HuH-7.5 (cell line): ENCODE data around the gene EFEMP2.
A peak's percentile ranks its signal among the peaks of the same experiment; 100 is the strongest.

Experiments used
- DNase-seq: peaks from one replicate; pipeline ENCODE4 v3.0.0; 2011; ENCODE audit warnings: low spot score

EFEMP2 gene

DNA sequence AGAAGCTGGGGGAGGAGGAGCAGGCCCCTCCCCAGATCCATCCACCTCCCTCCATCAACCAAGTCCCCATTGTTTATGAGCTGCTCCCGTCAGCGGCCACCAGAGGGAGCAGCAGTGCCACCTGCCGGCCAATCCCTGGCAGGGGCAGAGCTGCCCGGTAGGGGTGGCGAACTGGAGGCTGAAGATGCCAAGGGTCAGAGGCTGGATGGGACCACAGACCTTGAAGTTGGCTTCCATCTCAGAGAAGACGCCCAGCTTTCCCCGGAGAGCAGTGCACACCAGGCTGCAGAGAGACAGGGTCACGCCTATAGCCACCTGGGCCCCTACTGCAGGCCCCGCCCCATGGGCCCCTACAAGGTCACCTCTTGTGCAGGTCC lies 12.1 kb upstream of the EFEMP2 start:
- DNase-seq, result peak; percentile 92

DNA sequence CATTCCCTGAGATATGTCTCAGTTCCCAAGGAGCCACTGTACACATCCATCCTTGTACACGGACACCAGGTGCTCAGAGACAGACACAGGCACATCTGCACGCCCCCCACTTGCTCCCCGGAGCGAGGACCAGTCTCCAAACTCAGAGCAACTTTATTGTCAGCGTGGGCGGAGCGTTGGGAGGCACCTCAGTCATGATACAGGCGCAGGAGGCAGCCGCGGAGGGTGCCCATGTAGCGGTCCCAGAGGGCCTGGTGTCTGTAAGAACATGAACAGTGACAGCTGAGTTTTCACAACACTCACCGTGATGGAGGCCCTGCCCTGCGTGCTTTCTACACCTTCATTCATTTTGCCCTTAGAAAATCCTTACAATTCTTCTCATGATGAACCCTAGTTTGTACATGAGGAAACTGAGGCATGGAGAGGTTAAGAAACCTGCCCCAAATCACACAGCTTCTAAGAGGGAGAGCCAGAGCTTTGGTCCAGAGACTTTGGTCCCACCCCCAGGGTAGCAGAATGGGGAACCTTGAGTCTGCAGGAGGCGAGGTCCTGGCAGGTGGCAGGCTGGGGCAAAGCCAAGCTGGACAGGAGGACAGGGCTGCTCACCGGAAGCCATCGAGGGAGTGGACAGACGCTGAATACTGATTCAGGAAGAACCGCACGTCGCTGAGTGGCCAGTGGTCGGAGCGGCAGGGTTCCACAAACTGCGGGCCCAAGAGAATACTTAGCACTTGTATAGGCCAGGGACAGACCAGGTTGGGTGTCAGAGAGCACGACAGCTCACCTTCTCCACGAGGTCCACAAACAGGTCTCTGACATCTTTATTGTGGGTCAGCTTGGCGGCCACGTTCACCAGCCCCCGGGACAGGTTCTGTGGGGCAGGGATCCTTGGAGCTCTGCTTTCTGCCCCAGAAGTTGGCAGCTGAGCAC lies 11.5 kb upstream of the EFEMP2 start:
- DNase-seq, result no peak

DNA sequence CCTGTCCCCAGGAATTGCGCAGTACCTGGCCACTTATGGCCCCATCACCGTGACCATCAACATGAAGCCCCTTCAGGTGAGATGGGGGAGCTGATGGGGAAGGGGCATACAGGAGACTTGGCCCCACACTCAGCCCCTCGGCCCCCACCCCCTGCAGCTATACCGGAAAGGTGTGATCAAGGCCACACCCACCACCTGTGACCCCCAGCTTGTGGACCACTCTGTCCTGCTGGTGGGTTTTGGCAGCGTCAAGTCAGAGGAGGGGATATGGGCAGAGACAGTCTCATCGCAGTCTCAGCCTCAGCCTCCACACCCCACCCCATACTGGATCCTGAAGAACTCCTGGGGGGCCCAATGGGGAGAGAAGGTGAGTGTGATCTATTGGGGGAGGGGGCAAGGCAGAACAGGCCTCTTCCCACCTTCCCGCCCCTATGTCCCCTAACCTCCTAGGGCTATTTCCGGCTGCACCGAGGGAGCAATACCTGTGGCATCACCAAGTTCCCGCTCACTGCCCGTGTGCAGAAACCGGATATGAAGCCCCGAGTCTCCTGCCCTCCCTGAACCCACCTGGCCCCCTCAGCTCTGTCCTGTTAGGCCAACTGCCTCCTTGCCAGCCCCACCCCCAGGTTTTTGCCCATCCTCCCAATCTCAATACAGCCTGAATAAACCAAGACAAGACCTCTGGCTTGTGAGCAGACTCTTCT lies 10.6 kb upstream of the EFEMP2 start:
- no peak for DNase-seq

DNA sequence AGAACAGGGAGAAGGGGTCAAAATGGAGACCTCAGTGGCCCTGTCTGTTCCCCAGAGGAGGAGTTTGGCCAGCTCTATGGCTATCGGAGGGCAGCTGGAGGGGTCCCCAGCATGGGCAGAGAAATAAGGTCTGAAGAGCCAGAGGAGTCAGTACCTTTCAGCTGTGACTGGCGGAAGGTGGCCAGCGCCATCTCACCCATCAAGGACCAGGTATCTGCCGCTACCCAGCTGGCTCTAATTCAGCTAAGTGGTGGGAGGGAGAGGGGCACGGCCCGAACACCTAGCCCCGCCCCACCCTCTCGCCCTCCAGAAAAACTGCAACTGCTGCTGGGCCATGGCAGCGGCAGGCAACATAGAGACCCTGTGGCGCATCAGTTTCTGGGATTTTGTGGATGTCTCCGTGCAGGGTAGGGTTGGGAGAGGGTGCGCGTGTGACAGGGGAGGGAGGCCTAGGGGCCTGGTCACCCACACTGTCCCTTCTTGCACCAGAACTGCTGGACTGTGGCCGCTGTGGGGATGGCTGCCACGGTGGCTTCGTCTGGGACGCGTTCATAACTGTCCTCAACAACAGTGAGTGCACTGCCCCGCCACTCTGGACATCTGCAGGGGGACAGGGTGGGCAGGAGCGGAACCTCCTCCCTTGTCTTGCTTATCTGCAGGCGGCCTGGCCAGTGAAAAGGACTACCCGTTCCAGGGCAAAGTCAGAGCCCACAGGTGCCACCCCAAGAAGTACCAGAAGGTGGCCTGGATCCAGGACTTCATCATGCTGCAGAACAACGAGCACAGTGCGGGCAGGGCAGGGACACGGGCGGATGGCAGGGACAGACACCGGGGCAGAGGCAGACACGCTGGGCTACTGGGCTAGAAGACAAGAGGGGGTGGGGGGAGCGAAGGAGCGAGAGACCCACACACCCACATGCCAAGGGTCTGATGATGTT lies 9.8 kb upstream of the EFEMP2 start:
- DNase-seq, result no peak

DNA sequence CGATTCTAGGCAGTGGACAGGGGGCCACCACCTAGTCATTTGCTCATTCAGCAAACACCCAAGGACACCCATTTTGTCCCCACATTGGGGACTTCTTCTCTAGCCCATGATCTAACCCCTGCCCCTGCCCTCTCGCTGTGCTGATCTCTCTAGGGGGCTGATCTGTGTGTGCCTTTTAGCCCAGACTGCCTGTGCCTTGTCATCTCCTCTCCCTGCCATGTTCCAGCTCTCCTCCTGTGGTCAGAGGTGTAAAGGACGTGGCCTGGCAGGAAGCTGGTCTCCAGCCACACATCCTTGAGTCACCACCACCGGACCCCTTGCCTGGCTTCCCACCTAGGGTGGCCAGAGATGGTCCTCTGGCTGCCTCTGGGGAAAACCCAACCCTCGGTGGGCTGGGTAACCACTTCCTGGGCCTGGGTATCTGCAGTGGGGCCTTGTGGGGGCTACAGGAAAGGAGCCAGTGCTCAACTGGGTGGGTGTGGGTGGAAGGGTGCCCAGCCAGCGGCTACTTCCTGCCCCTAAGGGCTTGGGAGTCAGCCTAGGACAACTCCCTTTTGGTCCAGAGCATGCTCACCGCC lies 8.3 kb upstream of the EFEMP2 start:
- no peak for DNase-seq

DNA sequence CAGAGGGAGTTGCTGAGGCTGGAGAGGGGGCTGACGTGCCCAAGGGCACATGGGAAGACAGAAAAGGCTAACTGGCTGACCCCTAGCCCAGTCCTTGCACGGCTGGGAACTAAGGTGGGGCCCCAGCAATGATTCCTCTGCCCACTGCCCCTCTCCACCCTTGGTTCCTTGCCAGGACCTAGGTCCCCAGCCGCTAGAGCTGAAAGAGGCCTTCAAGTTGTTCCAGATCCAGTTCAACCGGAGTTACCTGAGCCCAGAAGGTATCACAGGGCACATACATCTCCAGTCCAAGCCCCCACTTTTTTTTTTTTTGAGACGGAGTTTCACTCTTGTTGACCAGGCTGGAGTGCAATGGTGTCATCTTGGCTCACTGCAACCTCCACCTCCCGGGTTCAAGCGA lies 7.4 kb upstream of the EFEMP2 start:
- no peak for DNase-seq

DNA sequence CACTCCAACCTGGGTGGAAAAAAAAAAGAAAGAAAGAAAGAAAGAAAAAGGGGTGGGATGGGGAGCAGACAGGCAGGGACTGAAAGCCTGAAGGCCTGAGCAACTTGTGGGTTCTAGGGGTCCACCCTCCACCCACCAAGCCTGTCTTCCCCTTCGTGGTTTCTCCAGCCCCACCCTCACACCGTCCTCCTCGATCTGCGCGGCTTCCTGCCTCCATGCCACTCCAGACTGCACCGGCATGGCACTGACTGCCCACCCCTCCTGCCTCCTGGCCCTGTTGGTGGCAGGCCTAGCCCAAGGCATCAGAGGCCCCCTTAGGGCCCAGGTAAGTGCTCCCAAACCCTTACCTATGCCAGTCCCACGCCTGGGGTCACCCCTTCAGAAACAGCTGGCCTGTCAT lies 7.0 kb upstream of the EFEMP2 start, which contains the start of gene CTSW:
Gene CTSW (plus strand): TSS at position 221 of the 400 bp plus-strand sequence. CDS start 18 bp downstream, at position 239.
- DNase-seq, result no peak

DNA sequence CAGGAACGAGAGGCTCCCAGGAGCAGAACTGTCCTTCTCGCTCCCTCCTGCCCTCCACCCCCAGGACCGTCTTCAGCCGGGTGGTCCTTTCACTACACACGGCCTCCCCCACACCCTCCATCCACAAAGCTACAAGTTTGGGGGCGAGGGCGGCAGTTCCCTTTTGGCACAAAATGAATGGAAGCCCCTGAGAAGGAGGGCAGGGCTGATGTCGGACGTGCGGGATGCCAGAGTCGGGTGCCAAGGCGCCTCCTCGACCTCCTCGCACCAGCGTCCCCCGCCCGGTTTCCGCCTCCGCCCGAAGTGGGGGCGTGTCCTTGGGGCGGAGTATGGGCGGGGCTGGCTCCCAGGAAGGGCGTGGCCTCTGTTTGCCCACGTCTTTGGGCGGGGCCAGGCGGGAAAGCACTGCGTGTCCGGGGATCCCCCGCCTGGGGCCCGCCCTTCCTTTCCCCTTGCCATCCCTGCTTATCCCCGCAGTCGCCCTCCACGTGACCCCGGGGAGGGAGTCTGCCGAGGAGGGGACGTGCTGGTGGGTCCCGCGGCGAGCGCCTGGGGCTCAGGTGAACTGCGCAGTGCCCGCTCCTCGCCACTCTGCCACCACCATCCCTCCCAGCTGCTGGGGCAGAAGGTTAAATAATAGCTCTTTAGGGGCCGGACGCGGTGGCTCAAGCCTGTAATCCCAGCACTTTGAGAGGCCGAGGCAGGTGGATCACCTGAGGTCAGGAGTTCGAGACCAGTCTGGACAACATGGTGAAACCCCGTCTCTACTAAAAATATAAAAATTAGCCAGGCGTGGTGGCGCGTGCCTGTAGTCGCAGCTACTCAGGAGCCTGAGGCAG lies 937 bp upstream of the EFEMP2 start:
- DNase-seq, result peak; percentile 95

DNA sequence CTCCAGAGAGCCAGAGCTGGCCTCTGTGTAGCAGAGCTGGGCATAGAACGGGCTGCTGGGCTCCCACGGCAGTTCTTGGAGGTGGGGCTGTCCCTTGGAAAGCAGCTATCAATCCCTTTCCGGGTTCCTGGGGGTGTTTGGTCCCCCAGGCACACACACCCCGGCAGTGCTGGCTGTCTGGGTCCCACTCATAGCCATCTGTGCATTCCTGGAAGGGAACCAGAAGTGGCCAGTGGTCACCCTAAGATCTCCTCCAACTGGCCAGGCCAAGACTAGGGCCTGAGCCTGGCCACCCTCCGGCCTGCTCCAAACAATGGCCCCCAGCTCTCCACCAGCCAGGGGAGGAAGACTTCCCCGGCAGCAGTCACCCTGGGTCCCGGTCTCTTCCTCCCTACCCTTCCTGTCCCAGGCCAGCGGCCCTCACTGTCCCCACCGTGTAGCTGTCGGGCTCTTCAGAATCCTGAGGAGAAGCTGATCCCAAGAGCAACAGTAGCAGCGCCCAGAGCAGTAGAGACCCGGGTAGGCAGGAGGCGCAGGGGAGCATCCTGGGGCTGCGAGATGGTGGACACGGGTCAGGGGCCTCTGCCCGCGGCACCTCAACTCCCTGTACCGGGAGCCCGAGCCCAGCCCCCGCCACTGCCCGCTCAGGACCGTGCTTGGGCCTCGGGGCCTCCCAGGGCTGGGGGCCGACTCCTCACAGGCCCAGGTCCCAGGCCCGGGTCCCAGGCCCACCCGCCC lies 620 bp downstream of the EFEMP2 start:
- no peak for DNase-seq

DNA sequence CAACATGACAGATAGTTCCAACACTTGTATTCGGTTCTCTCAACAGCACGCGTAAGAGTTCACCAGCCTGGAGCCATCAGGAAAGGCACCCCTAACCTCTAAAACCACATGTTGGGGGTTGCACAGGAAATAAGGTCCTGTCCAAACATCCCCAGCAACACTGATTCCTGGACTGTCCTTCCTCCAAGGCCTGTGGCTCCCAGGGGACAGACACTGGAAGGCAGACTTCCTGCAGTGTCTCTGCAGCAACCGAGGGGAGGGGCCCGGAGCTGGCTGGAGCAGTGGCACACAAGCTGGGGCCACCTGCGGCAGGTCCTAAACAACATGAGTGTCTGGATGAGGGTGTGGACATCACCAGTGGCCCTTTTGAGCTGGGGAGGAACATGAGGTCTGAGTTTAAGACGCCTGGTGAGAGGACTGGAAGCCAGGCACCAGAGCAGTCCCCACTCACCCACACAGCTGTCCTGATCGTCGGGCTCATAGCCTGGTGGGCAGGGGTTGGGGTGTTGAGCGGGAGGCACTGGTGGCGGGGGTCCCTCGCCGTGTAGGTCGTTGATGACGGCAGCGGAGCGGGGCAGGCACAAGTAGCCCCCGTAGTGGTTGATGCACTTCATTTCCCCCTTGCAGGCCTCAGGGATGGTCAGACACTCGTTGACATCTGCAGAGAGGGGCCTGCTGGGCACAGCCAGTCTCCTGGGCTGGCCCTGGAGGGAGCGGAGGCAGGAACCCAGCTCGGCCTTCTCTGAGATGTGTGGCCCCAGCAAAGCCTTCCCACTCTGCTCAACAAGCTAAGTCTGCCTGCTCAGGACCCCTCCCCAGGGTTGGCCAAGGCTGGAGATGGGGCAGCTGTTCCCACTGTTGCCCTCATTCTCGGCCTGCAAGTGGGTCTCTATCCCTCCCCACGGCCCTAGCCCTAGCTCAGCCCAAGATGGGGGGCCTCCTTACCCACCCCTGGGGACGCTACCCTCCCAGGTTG lies 1.6 kb downstream of the EFEMP2 start:
- no peak for DNase-seq

DNA sequence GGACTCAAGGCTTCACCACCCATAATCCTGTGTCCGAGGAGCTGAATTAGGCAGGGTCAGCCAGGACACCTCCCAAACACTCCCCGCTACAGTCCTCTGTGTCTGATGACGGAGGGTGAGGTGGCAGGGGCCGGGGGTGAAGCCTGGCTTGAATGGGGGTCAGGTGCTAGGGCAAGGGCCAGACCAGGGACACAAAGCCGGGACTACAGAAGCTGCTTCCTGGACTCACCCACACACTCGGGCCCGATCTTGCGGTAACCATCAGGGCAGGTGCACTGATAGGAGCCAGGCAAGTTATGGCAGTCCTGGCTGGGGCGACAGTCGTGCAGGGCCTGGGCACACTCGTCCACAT lies 2.3 kb downstream of the EFEMP2 start:
- no peak for DNase-seq

DNA sequence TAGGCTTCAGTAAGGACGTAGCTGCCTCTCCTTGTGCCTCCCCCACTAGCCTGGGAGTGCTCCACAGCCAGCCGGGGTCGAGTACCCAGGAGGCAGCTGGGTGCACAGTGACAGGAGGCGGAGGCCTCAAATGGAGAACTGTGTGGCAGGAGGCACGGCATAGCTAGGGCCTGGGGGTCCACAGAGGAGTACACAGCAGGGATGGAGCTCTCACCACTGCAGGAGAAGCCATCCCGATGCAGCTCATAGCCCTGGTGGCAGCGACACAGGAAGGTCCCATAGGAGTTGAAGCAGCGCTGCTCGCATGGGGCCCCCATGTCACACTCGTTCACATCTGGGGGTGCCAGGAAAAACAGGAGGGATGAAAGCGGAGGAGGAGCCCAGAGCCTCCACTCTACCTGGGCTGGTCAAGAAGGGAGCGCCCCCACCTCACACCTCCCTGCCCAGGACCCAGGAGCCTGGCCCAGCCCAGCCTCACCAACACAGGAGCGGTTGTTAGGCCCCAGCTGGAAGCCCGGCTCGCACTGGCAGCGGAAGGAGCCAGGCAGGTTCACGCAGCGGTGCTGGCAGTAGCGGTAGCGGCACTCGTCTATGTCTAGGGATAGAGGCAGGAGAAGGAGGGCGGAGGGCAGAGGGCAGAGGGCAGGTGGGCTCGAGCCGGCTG lies 2.8 kb downstream of the EFEMP2 start:
- no peak for DNase-seq

DNA sequence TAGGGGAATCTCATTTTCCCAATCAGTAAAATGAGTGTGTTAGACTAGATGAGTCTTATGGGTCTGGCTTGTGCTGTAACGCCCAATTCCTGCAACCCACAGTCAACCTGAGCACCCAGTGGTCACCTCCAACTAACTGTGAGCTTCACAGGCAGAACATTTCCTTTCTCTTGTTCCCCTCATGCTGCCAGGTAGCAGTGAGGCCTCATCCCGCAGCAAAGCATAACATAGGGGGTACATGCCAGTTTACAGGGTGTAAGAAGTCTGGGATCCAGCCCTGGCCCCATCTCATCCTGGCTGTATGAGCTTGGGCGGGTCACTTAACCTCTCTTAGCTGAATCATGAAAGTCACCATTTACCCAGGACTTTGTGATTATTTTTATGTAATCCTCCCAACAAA lies 3.7 kb downstream of the EFEMP2 start:
- no peak for DNase-seq

DNA sequence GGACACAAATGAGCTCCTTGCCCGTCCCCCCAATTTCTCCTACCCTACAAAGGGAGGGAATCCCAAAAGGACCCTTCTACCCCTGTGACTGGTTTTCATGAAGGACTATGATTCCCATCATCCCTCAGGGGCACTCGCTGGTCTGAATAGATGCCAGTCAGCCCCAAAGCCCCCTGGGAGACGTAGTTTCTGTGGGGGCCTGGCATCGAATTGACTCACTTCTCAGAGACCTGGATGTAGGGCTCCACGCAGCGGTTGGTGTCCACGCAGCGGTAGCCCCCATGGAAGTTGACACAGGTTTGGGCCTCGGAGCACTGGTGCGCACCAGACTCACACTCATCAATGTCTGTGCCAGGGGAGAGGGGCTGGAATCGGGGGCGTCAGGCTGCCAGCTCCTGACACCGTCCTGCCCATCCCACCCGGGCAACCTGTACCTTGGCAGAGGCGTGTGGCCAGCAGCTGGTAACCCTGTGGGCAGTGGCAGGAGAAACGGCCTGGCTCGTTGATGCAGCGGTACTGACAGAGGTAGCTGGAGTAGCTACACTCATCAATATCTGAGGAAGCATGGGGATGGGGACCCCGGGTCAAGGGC lies 4.4 kb downstream of the EFEMP2 start:
- DNase-seq, result no peak

DNA sequence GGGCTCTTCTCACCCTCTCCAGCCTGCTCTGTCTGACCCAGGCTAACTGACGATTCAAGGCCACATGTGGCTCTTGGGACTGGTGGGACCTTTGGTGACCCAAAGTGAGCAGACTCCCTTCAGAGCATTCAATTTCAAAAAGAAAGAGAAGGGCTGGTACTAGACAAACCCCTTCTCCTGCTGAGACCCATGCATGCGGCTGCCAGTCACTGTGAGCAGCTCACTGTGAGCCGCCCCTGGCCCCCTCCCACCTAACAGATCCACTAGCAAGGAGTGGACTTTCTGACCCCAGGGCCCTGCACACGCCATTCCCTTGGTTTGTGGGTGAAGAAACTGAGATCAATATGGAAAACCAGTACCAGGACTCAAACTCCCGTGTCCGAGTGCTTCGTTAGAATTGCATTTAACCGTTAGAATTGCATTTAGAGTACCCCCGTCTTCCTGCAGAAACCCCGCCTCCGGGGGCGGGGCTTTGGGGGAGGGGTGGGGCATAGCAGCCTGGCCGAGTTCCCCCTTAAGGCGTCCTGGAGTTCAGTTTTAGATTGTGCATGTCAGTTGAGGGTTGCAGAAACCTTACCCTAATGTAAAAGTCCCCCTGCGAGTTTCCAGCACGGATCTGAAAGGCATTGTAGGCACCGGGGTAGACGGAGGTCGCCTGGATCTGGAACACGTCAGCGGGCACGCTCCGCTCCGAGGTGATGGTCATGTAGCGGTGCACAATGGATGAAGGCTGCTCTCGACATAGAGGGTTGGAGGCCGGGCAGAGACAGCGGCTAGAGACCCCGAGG lies 5.1 kb downstream of the EFEMP2 start:
- DNase-seq, result no peak

DNA sequence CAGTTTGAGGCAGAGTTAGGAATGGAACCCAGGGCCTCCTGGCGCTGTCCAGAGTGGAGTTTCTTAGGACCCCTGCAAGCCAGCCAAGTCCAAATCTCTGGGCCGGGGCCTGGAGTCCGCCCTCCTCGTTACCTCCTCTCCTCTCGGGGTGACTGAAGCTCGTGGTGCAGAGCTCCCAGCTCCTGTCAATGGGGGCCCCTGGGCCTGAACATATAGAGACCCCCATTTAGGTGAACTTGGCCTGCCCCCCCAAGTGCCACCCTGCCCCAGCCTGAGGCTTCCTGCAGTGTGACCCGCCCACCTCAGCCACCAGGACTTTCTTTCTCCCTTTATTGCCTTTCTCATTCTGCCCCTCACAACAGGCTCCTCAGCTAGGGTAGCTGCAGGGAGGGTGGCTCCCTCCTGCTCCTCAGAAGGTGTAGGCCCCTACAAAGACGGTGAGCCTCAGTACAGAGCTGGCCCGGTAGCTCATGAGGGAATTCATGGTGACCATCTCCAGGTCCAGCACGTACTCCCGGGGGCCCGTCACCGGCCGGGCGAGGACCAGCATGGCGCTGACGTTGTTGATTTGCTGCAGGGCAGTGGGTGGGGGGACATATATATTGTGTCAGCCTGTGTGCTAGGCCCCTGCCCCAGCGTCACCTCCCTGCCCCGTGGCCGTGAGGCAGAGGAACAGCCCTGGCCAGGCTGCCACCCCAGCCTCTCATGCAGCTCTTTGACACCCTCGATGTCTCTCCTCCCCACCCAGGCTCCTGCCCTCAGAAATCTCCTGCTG lies 5.9 kb downstream of the EFEMP2 start:
- no peak for DNase-seq
